ELF-1 (cell line): ENCODE data around the gene TMEM63B.
"Not testable (repeated sequence)": the region's sequence is repeated elsewhere in the genome, so short reads cannot be mapped to it uniquely, and the experiment has no call there.

Source experiments
- DNase-seq: peaks from one replicate; pipeline ENCODE4 v3.0.0-alpha.2; 2016; ENCODE audit warnings: low read depth, low spot score

Gene TMEM63B

DNA sequence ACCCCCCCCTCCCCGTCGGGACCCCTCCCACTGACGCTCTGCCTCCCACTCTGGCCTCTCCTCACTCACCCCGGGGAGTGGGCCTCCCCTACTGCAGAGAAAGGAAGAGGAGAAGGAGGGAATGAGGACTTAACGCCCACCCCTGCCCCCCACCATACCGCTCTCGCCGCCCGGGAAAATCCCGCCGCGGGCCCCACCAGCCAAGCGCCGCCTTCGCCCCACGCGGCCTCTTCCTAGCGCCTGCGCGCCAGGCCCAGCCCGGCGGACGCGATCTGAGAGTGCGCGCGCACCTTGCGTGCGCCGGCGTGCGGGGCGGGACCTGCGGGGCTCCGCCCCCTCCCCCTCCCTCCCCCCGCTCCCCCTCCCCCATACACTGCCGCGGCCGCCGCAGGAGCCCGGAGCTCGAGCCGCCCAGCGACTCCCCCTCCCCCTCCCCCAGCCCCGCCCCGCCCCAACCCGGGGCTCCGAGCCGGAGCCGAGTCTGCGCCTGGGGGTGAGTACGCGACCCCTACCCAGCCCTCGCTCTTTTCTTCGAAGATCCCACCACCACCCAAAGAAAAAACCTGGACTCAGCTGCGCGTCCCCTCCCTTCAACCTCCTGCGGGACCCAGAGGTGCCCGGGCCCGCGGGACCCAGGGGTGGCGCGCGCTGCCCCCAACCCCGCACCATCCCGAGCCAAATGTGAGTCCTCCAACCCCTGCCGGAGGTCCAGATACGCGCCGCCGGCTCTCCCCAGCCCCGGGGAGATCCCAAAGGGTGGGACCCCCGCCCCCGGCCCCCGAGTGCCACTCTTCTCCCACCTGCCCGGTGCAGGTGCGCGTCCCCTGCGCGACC, at the start of gene TMEM63B, which contains the start of gene MRPL14:
Gene TMEM63B (plus strand): TSS at position 369 of the 834 bp plus-strand sequence. CDS start 7,031 bp downstream, outside the sequence.
Gene MRPL14 (minus strand): TSS at position 267 of the 834 bp plus-strand sequence. CDS start 10,841 bp downstream, outside the sequence.
- peak; percentile 67 for DNase-seq

DNA sequence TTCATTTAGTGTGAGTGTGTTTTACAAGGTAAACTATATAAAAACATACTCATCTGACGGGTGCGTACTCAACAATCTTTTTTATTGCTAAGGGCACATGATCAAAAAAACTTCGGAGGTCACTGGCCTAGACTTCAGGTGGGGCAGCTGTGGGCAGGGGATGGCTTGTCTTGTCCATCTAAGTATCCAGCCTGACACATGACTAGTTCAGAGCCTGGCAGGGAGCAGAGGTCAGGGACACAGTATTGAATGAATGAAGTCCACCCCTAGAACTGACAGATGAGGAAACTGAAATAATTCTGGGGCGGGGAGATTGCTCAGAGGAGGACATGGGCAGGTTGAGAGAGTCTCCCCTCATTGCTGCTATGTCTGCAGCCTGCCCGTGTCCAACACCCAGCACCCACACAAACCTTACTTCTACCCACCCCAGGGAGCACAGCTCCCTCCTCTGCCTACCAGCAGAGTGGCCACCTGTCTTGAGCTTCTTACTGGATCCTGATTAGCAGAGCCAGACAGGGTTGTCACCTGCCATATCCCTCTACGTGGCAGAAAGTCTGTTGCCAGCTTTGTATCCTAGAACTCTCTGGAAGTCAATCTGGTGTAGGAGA, 49.0 kb upstream of the TMEM63B start:
- no peak for DNase-seq

- DNase-seq: peak; percentile 86
These were observed 48.3 kb upstream of the TMEM63B start for GRCh38 chr6:44078827-44079671.

GRCh38 chr6:44079672-44080071, 47.7 kb upstream of the TMEM63B start:
- DNase-seq: no peak

DNA sequence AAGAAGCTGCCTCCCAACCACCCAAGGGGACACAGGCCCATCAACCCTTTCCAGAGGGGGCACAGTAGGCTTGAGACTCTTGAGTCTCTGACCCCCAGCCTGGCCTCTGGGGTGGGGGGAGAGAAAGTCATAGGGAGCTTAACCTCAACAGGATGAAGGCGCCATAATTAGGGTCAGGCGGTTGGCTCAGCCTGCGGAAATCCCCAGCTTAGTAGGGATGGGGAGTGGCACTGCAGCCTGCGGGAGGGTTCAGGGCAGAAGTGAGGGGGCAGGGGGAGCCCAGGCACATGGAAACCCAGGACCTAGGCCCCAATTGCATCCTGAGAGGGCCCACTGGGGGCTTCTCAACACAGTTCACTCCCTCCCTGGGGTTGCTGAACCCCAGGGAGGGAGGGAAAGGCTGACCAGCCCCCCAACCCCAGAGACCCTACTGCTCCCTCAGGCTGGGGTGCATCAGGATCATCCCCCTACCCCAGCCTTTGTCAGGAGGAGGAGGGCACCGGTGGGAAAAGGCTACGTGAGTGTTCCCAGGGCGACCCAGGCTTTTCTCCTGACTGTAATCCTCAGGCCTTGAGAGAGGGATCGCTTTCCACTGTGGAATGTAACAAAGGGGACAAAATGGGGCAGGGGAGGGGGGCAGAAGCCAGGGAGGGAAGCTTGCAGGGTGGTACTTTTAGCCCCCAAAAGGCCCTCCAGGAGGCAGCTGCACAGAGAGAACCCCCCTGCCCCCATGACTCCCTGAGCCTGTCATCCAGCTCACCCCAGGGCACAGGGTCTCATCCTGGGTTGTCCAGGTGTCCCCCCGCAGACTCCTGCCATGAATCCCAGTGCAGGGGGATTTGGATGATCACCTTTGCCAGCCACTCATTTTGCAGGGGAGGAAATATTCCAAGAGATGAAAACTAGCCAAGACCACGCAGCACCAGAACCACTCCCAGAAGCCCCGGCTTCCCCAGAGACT, 46.5 kb upstream of the TMEM63B start:
- DNase-seq: no peak

GRCh38 chr6:44081753-44082152, 45.6 kb upstream of the TMEM63B start:
- no peak for DNase-seq

GRCh38 chr6:44082872-44083321, 44.5 kb upstream of the TMEM63B start:
- no peak for DNase-seq

- DNase-seq: peak; percentile 30
These were observed 42.9 kb upstream of the TMEM63B start for GRCh38 chr6:44084231-44085014.

- no peak for DNase-seq
These were observed 42.1 kb upstream of the TMEM63B start for GRCh38 chr6:44085219-44085618.

DNA sequence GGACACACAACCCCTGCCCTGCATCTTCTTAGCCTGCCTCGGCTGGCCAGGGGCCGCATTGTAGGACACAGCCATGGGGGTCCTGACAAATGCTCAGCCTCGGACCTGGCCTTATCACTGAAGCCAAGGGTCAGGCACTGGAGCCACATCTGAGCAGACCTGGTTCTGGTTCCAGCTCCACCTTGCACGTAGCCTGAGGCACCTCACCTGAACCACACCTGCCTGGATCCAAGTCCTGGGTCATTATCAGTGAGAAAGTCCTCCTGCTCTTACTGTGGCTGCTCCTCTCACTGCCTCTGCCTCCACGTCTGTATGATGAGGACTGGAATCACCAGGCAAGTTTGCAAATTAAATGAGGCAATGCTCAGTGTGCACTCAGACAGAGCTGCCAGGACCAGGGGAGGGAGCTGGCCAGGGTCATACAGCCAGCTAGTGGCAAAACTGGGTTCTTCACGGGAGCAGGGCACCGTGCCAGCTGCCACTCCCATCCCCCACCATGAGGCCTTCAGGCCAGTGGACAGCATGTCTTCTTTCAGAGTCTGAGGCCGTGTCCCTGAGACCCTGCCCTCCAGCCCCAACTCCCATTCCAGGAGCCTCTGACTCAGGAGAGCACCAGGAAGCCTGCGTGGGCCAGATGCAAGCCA, 40.3 kb upstream of the TMEM63B start:
- no peak for DNase-seq

GRCh38 chr6:44087623-44088022, 39.7 kb upstream of the TMEM63B start:
- no peak for DNase-seq

GRCh38 chr6:44088827-44089590, 38.3 kb upstream of the TMEM63B start:
- DNase-seq: no peak

GRCh38 chr6:44090465-44090864, 36.9 kb upstream of the TMEM63B start:
- DNase-seq: no peak

GRCh38 chr6:44091356-44091755, 36.0 kb upstream of the TMEM63B start:
- DNase-seq: not testable (repeated sequence)

GRCh38 chr6:44091981-44092884, 35.1 kb upstream of the TMEM63B start:
- DNase-seq: no peak

GRCh38 chr6:44093066-44093465, 34.3 kb upstream of the TMEM63B start:
- DNase-seq: no peak

DNA sequence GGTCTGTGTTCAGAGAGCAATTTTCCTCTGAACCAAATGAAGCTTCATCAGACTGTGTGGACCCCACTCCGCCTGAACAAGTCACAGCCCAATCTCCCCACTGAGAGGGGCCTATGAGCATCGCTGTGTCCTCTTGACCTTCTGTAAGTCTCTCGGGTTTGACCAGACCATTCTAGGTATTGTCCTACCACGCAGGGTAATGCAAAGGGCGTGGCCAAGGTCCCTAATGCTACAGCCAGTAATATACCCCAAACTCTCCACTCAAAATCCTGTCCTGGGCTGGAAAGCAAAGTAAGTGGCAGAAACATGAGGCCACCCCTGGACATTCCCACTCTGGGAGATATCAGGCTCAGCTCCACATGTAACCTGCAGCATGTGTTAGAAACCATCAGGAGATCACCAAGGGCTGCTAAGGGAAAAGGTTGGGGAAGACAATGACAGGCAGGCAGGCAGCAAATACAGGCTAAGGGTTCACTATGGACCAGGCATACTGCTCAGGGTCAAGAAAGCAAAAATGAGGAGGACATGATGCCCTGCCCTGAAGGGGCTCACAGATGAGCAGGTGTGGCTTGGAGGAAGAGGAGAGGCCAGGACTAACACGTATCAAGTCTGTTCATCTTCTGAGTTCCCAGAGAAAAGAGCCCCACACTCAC, 33.5 kb upstream of the TMEM63B start:
- DNase-seq: no peak
